Glutamatergic neuron (in vitro differentiated cells): Measurements from ENCODE around the gene RBM44. TPM values are rescaled to one million over a fixed set of nuclear protein-coding genes. Genes with fewer than 3 reads are reported as not detected.

Experiments
- DNase-seq: peaks from one replicate; pipeline ENCODE4 v3.0.0; 2022
- H3K27ac Mint-ChIP-seq: one replicate; pipeline ENCODE4 v1.8.0; 2020; ENCODE audit warnings: mild to moderate bottlenecking, mixed read lengths, inconsistent platforms; ENCODE audit not compliant: unreplicated experiment
- H3K27me3 Mint-ChIP-seq: one replicate; pipeline ENCODE4 v1.8.0; 2020; ENCODE audit warnings: mild to moderate bottlenecking, moderate library complexity, mixed read lengths, inconsistent platforms; ENCODE audit not compliant: unreplicated experiment
- H3K36me3 Mint-ChIP-seq: one replicate; pipeline ENCODE4 v1.8.0; 2020; ENCODE audit warnings: mild to moderate bottlenecking, mixed read lengths, inconsistent platforms; ENCODE audit not compliant: unreplicated experiment
- H3K4me1 Mint-ChIP-seq: one replicate; pipeline ENCODE4 v1.8.0; 2020; ENCODE audit warnings: mild to moderate bottlenecking, low read depth, mixed read lengths, inconsistent platforms; ENCODE audit not compliant: unreplicated experiment
- H3K4me3 Mint-ChIP-seq: one replicate; pipeline ENCODE4 v1.8.0; 2020; ENCODE audit warnings: mild to moderate bottlenecking, mixed read lengths, inconsistent platforms; ENCODE audit not compliant: unreplicated experiment
- H3K9me3 Mint-ChIP-seq: one replicate; pipeline ENCODE4 v1.8.0; 2020; ENCODE audit warnings: mild to moderate bottlenecking, moderate library complexity, mixed read lengths, inconsistent platforms; ENCODE audit not compliant: unreplicated experiment
- CTCF ChIP-seq: fragments of 200-600 bp; sonication (generic); IDR thresholded peaks from one replicate; pipeline ENCODE4 v1.5.0; 2021; ENCODE audit not compliant: partially characterized antibody, unreplicated experiment
- total RNA-seq: library from RNA; stranded (reverse); fragmentation: NEBNext Ultra II Directional; extraction: Animal tissue kit (Norgen Biotek cat#: 25700); gene quantifications from one replicate; pipeline ENCODE4 v1.2.1, GENCODE V29; 2021; ENCODE audit not compliant: unreplicated experiment

RBM44 gene
- total RNA-seq, 1 donor from 2014 or later = 1.3 TPM

GRCh38 chr2:237868631-237869342 is 70.2 kb downstream of the RBM44 start:
- no peak overlapping the region for H3K27ac Mint-ChIP-seq
- H3K4me3 Mint-ChIP-seq = no peak overlapping the region
- no peak for TF ChIP-seq CTCF
- peaks cover 16% of the 10 kb centered on the region for H3K4me1 Mint-ChIP-seq
- no peak for DNase-seq
- H3K36me3 Mint-ChIP-seq = peaks cover 9% of the 10 kb centered on the region
- H3K27me3 Mint-ChIP-seq = peaks cover 7% of the 10 kb centered on the region
- H3K9me3 Mint-ChIP-seq = peaks cover 8% of the 10 kb centered on the region

- no peak for DNase-seq
- peaks cover 9% of the 10 kb centered on the region for H3K36me3 Mint-ChIP-seq
Observed at GRCh38 chr2:237869343-237870102, 70.9 kb downstream of the RBM44 start.

GRCh38 chr2:237870126-237870525 is 71.5 kb downstream of the RBM44 start:
- Mint-ChIP-seq H3K27ac (no peak overlapping the region), H3K4me3 (no peak overlapping the region), H3K9me3 (peaks cover 8% of the 10 kb centered on the region), H3K27me3 (peaks cover 4% of the 10 kb centered on the region), H3K36me3 (peaks cover 9% of the 10 kb centered on the region), H3K4me1 (peaks cover 8% of the 10 kb centered on the region)
- no peak for TF ChIP-seq CTCF
- no peak for DNase-seq

More at GRCh38 chr2:237869343-237870102, 70.9 kb downstream of the RBM44 start:
- TF ChIP-seq CTCF = no peak
- H3K4me3 Mint-ChIP-seq = no peak overlapping the region
- H3K9me3 Mint-ChIP-seq = peaks cover 8% of the 10 kb centered on the region
- no peak overlapping the region for H3K27ac Mint-ChIP-seq
- peaks cover 4% of the 10 kb centered on the region for H3K27me3 Mint-ChIP-seq
- H3K4me1 Mint-ChIP-seq = peaks cover 11% of the 10 kb centered on the region

GRCh38 chr2:237870754-237871651 is 72.4 kb downstream of the RBM44 start:
- Mint-ChIP-seq H3K9me3 (peaks cover 8% of the 10 kb centered on the region), H3K4me1 (peaks cover 8% of the 10 kb centered on the region), H3K27ac (no peak overlapping the region)

More at GRCh38 chr2:237870754-237871651, 72.4 kb downstream of the RBM44 start:
- Mint-ChIP-seq H3K4me3 (no peak overlapping the region), H3K27me3 (peaks cover 4% of the 10 kb centered on the region), H3K36me3 (peaks cover 9% of the 10 kb centered on the region)
- TF ChIP-seq CTCF = no peak
- no peak for DNase-seq
